GM12872 (cell line): ENCODE data around the gene SUMO4.

Source experiments
- CTCF ChIP-seq: IDR thresholded peaks from 3 replicates; pipeline ENCODE4 v1.5.1; 2011; ENCODE audit warnings: low read depth, mild to moderate bottlenecking, low read length, moderate library complexity; ENCODE audit not compliant: insufficient read depth

Gene SUMO4

GRCh38 chr6:149405823-149406765, 6.0 kb downstream of the SUMO4 start:
- TF ChIP-seq CTCF, result no peak

GRCh38 chr6:149409617-149410016, 9.6 kb downstream of the SUMO4 start:
- TF ChIP-seq CTCF, result no peak

- no peak for TF ChIP-seq CTCF
These were observed 10.5 kb downstream of the SUMO4 start for GRCh38 chr6:149410557-149410956.

GRCh38 chr6:149414009-149414408, 13.9 kb downstream of the SUMO4 start:
- TF ChIP-seq CTCF, result no peak

GRCh38 chr6:149414821-149415220, 14.8 kb downstream of the SUMO4 start:
- no peak for TF ChIP-seq CTCF

- TF ChIP-seq CTCF, result no peak
These were observed 19.8 kb downstream of the SUMO4 start for GRCh38 chr6:149419696-149420404.

- no peak for TF ChIP-seq CTCF
These were observed 21.1 kb downstream of the SUMO4 start for GRCh38 chr6:149421132-149421531.
